HCT116 (cell line): ENCODE results near the gene SNX2. TPM values are rescaled to one million over a fixed set of nuclear protein-coding genes. Genes with fewer than 3 reads are reported as not detected.

Source experiments
- ATAC-seq: fragments of 200-7000 bp; cut with Tn5 transposase; 2 replicates; pipeline ENCODE4 v1.9.1; 2020; ENCODE audit warnings: mild to moderate bottlenecking, moderate library complexity
- BruUV-seq: library from RNA; stranded (reverse); fragments of 400-500 nt; replicated peaks from 2 replicates; lab custom pipeline; 2021; lab: Mats Ljungman, UMichigan
- CTCF ChIA-PET: fragments of 300-600 bp; sonication (Branson Sonifier 250); formaldehyde crosslinking; loops from one replicate; lab custom pipeline; 2021; ENCODE audit warnings: antibody characterized with exemption; lab: Charles Lee
- POLR2A ChIA-PET: fragments of 300-600, 350-600 bp; sonication (Branson Sonifier 250); formaldehyde crosslinking; loops from one replicate; lab custom pipeline; 2021; ENCODE audit warnings: antibody characterized with exemption; lab: Charles Lee
- RAD21 ChIA-PET, 2 experiments: fragments of 300-600 bp; sonication (Branson Sonifier 250); formaldehyde crosslinking; loops; one replicate each; lab custom pipeline; 2023; ENCODE audit warnings: low total read pairs in 2 of 2; ENCODE audit not compliant: uncharacterized antibody in 2 of 2, unreplicated experiment in 2 of 2, low non-redundant PET in 1 of 2; lab: Charles Lee
- DNase-seq: peaks from one replicate; pipeline ENCODE4 v3.0.0-alpha.2; 2010; ENCODE audit warnings: low read depth, low spot score
- H2AFZ ChIP-seq: fragments of 200-600 bp; shearing (Covaris generic), sonication (generic); 2 replicates; pipeline ENCODE4 v1.6.1; 2017; ENCODE audit warnings: low read depth, mixed run types, mixed read lengths, antibody characterized with exemption, low read length; ENCODE audit not compliant: poor library complexity, severe bottlenecking
- H3K27ac ChIP-seq: 2 replicates; pipeline ENCODE4 v1.5.1; 2012; ENCODE audit warnings: low read depth, low read length
- H3K27me3 ChIP-seq: fragments of 200-600 bp; sonication (generic); 2 replicates; pipeline ENCODE4 v1.6.1; 2016; ENCODE audit warnings: mixed run types, low read length, mixed read lengths; ENCODE audit not compliant: insufficient read depth
- H3K36me3 ChIP-seq, 2 experiments: fragments of 200-500 bp in 1 of 2; fragments of 200-600 bp in 1 of 2; sonication (Bioruptor generic) in 1 of 2; sonication (generic) in 1 of 2; 2 replicates each; pipeline versions ENCODE4 v1.5.1 to v1.6.1; 2014 to 2016; ENCODE audit warnings: low read length in 2 of 2, inconsistent platforms in 1 of 2, mixed read lengths in 1 of 2, mixed run types in 1 of 2; ENCODE audit not compliant: insufficient read depth in 2 of 2, control insufficient read depth in 1 of 2
- H3K4me1 ChIP-seq, 2 experiments: fragments of 200-600 bp in 1 of 2; sonication (generic) in 1 of 2; 2 replicates each; pipeline versions ENCODE4 v1.5.1 to v1.6.1; 2012 to 2017; ENCODE audit warnings: low read length in 2 of 2, inconsistent platforms in 1 of 2, mild to moderate bottlenecking in 1 of 2, mixed read lengths in 1 of 2, mixed run types in 1 of 2, moderate library complexity in 1 of 2; ENCODE audit not compliant: insufficient read depth in 2 of 2, control insufficient read depth in 1 of 2
- H3K4me2 ChIP-seq: fragments of 200-600 bp; sonication (generic); 2 replicates; pipeline ENCODE4 v1.6.1; 2017; ENCODE audit warnings: mixed run types, low read length, mixed read lengths
- H3K4me3 ChIP-seq, 2 experiments: fragments of 200-600 bp in 1 of 2; sonication (generic) in 1 of 2; replicated peaks in 1 of 2; 2 replicates each; pipeline ENCODE4 v1.5.1; 2011 to 2016; ENCODE audit warnings: low read length in 2 of 2, control low read depth in 1 of 2, low read depth in 1 of 2, mild to moderate bottlenecking in 1 of 2, mixed read lengths in 1 of 2, mixed run types in 1 of 2
- H3K79me2 ChIP-seq: fragments of 200-600 bp; sonication (generic); 2 replicates; pipeline ENCODE4 v1.6.1; 2017; ENCODE audit warnings: mild to moderate bottlenecking, mixed run types, low read length, moderate library complexity, mixed read lengths; ENCODE audit not compliant: insufficient read depth
- H3K9ac ChIP-seq: fragments of 200-600 bp; sonication (generic); 2 replicates; pipeline ENCODE4 v1.6.1; 2016; ENCODE audit warnings: low read length, mixed read lengths
- H3K9me2 ChIP-seq: fragments of 200-600 bp; sonication (generic), shearing (Covaris generic); 2 replicates; pipeline ENCODE4 v1.6.1; 2017; ENCODE audit warnings: mixed run types, mild to moderate bottlenecking, moderate library complexity; ENCODE audit not compliant: insufficient read depth
- H3K9me3 ChIP-seq, 2 experiments: fragments of 200-500 bp in 1 of 2; fragments of 200-600 bp in 1 of 2; sonication (Bioruptor generic) in 1 of 2; sonication (generic) in 1 of 2; 2 replicates each; pipeline ENCODE4 v1.6.1; 2014 to 2017; ENCODE audit warnings: low read length in 2 of 2, mixed read lengths in 2 of 2, inconsistent platforms in 1 of 2, low read depth in 1 of 2, mild to moderate bottlenecking in 1 of 2, mixed run types in 1 of 2, moderate library complexity in 1 of 2; ENCODE audit not compliant: control insufficient read depth in 1 of 2, insufficient read depth in 1 of 2
- H4K20me1 ChIP-seq: fragments of 200-600 bp; sonication (generic), shearing (Covaris generic); 2 replicates; pipeline ENCODE4 v1.6.1; 2017; ENCODE audit warnings: mixed run types, mild to moderate bottlenecking, moderate library complexity; ENCODE audit not compliant: insufficient read depth
- ATF3 ChIP-seq: IDR thresholded peaks from 2 replicates; pipeline ENCODE4 v1.6.1; 2012
- CBX3 ChIP-seq: IDR thresholded peaks from 2 replicates; pipeline ENCODE4 v1.6.1; 2012; ENCODE audit warnings: low read depth
- CEBPB ChIP-seq: IDR thresholded peaks from 2 replicates; pipeline ENCODE4 v1.6.1; 2012; ENCODE audit warnings: low read depth
- CTCF ChIP-seq, 3 experiments: fragments of 200-600 bp in 1 of 3; sonication (generic) in 1 of 3; IDR thresholded peaks in 2 of 3; conservative IDR thresholded peaks in 1 of 3; 2 replicates each; pipeline ENCODE4 v1.5.1; 2012 to 2017; ENCODE audit warnings: low read depth in 2 of 3, low read length in 2 of 3, antibody characterized with exemption in 1 of 3, borderline replicate concordance in 1 of 3, control low read depth in 1 of 3, mild to moderate bottlenecking in 1 of 3, mixed read lengths in 1 of 3, mixed run types in 1 of 3, moderate library complexity in 1 of 3; ENCODE audit not compliant: insufficient read depth in 1 of 3
- EGR1 ChIP-seq: IDR thresholded peaks from 2 replicates; pipeline ENCODE4 v1.6.1; 2012; ENCODE audit warnings: low read depth
- ELF1 ChIP-seq: IDR thresholded peaks from 2 replicates; pipeline ENCODE4 v1.6.1; 2012; ENCODE audit warnings: low read depth, borderline replicate concordance
- FOSL1 ChIP-seq: IDR thresholded peaks from 2 replicates; pipeline ENCODE4 v1.6.1; 2012; ENCODE audit warnings: low read depth
- MAX ChIP-seq: IDR thresholded peaks from 2 replicates; pipeline ENCODE4 v1.6.1; 2012
- POLR2AphosphoS5 ChIP-seq: IDR thresholded peaks from 2 replicates; pipeline ENCODE4 v1.6.1; 2011; ENCODE audit warnings: mild to moderate bottlenecking, low read depth, low read length, moderate library complexity
- RAD21 ChIP-seq: IDR thresholded peaks from 2 replicates; pipeline ENCODE4 v1.6.1; 2012; ENCODE audit warnings: low read depth, mild to moderate bottlenecking
- REST ChIP-seq: IDR thresholded peaks from 2 replicates; pipeline ENCODE4 v1.6.1; 2012; ENCODE audit warnings: low read depth
- SIN3A ChIP-seq: IDR thresholded peaks from 2 replicates; pipeline ENCODE4 v1.6.1; 2012; ENCODE audit warnings: low read depth
- TCF7L2 ChIP-seq: IDR thresholded peaks from 2 replicates; pipeline ENCODE4 v1.7.0; 2011; ENCODE audit warnings: borderline replicate concordance, inconsistent platforms; ENCODE audit not compliant: insufficient read depth, insufficient read length; ENCODE audit errors: extremely low read depth
- YY1 ChIP-seq: IDR thresholded peaks from 2 replicates; pipeline ENCODE4 v1.6.1; 2011; ENCODE audit warnings: low read length, low read depth, moderate library complexity, mild to moderate bottlenecking; ENCODE audit not compliant: insufficient replicate concordance; ENCODE audit errors: extremely low read depth
- intact Hi-C: fragments of 100-400 bp; cut with micrococcal nuclease; formaldehyde crosslinking; loops from 2 replicates; pipeline ENCODE4 v1.10.0; 2022
- total RNA-seq: library from RNA; stranded (reverse); gene quantifications from one replicate; pipeline ENCODE4 v1.2.1, GENCODE V29; 2021; ENCODE audit not compliant: unreplicated experiment

Gene SNX2
- total RNA-seq, 1 experiment from 2014 or later, result 57.7 TPM

- Histone ChIP-seq H3K79me2 (no peaks in the 10 kb centered on the region), H3K4me1 (no peaks in the 10 kb centered on the region), H3K36me3 (peaks cover 0 to 4% of the 10 kb centered on the region in 2 experiments; a peak in 1 of 4 replicates), H3K27me3 (no peaks in the 10 kb centered on the region), H3K9me3 (no peaks in the 10 kb centered on the region), H3K9me2 (no peaks in the 10 kb centered on the region)
- no peak for ATAC-seq
- BruUV-seq, result no TSS peak
- RAD21 ChIA-PET, result no interaction called here
- TF ChIP-seq YY1, result no peak
- no peak for TF ChIP-seq CEBPB
- TF ChIP-seq SIN3A, result no peak
- no peak for TF ChIP-seq CTCF (IDR thresholded peaks at IDR 0.05 in 2 of 3, conservative IDR thresholded peaks at IDR 0.05 in 1 of 3; ENCODE audit: borderline replicate concordance in 1 of 3, insufficient read depth in 1 of 3, low read depth in 2 of 3, low read length in 2 of 3)
- no peak for TF ChIP-seq CBX3
- no peak for TF ChIP-seq ATF3
- no peak for TF ChIP-seq REST
- TF ChIP-seq POLR2AphosphoS5, result no peak
- no peak for TF ChIP-seq TCF7L2
- no peak for TF ChIP-seq EGR1
- TF ChIP-seq RAD21, result no peak
- no peak for TF ChIP-seq MAX
- TF ChIP-seq FOSL1, result no peak
- no peak for TF ChIP-seq ELF1
- TF ChIP-seq, all 23 proteins: peak for 0
- no peak for DNase-seq
- ChIA-PET POLR2A (no interaction called here), CTCF (no interaction called here)
- intact Hi-C loops, result no loop called here
- no peak overlapping the region for H3K9ac ChIP-seq
- no peak overlapping the region for H2AFZ ChIP-seq
- H4K20me1 ChIP-seq, result no peaks in the 10 kb centered on the region
- no peak overlapping the region for H3K27ac ChIP-seq
- H3K4me3 ChIP-seq, result no peak overlapping the region
- H3K4me2 ChIP-seq, result no peak overlapping the region
These were observed 40.4 kb downstream of the SNX2 start for GRCh38 chr5:122815218-122815767.
